ENCODE data around the gene ZBTB33.

The ZBTB33 gene

GRCh38 chrX:120305531-120306141, 55.0 kb downstream of the ZBTB33 start:
- peak; percentile 19 for DNase-seq (ENCODE audit: low spot score)

GRCh38 chrX:120306630-120307029, 56.0 kb downstream of the ZBTB33 start:
- DNase-seq (ENCODE audit: low spot score) = peak; percentile 24

Data from kidney tubule cell (primary cell).